ENCODE results near the gene B3GNT7. TPM values are rescaled to one million over a fixed set of nuclear protein-coding genes. Genes with fewer than 3 reads are reported as not detected.

Gene B3GNT7
- polyA plus RNA-seq, 1 donor (not counting 4 experiments of a cell fraction or from before 2014, with no cell fraction given): not detected

- DNase-seq (ENCODE audit: low read depth, low spot score) (no peak), FAIRE-seq (no peak)
- H3K9me3 ChIP-seq (ENCODE audit: control insufficient read depth, low read depth, low read length): no peaks in the 10 kb centered on the region
- TF ChIP-seq CTCF (optimal IDR thresholded peaks at IDR 0.05 in 1 of 3, IDR thresholded peaks at IDR 0.05 in 1 of 3, conservative IDR thresholded peaks at IDR 0.05 in 1 of 3; ENCODE audit: extremely low read depth in 1 of 3, insufficient read depth in 2 of 3, low read length in 3 of 3) (no peak), EZH2 (IDR thresholded peaks at IDR 0.05; ENCODE audit: low read length) (no peak)
- no peaks in the 10 kb centered on the region for H3K36me3 ChIP-seq (ENCODE audit: control insufficient read depth in 2 of 2, extremely low read depth in 1 of 2, insufficient read depth in 2 of 2, low read length in 2 of 2)
- H2AFZ ChIP-seq (ENCODE audit: control insufficient read depth, low read length): no peak overlapping the region
- H3K4me3 ChIP-seq (ENCODE audit: control insufficient read depth in 2 of 3, extremely low read depth in 1 of 3, insufficient read depth in 2 of 3, low read depth in 1 of 3, low read length in 3 of 3): no peak overlapping the region
- dilution Hi-C loops (cut with MboI; ENCODE audit: extremely low pct_ligation_motif_present, low sequenced_read_pairs): no loop called here
- no peak overlapping the region for H3K27ac ChIP-seq (ENCODE audit: control insufficient read depth, insufficient read depth, low read length)
- no peaks in the 10 kb centered on the region for H3K79me2 ChIP-seq (ENCODE audit: control insufficient read depth, insufficient read depth, low read length)
- H3K9ac ChIP-seq (ENCODE audit: control insufficient read depth, extremely low read depth, insufficient read depth, low read length): no peak overlapping the region
- no peak overlapping the region for H3K4me2 ChIP-seq (ENCODE audit: control insufficient read depth, extremely low read depth, insufficient read depth, low read depth, low read length)
- H3K27me3 ChIP-seq (ENCODE audit: control insufficient read depth, extremely low read depth, insufficient read depth, low read length): no peaks in the 10 kb centered on the region
- H4K20me1 ChIP-seq (ENCODE audit: control insufficient read depth, extremely low read depth, insufficient read depth, low read length): no peaks in the 10 kb centered on the region
- H3K9me1 ChIP-seq (ENCODE audit: control insufficient read depth, extremely low read depth, insufficient read depth, low read length): no peaks in the 10 kb centered on the region
- no peaks in the 10 kb centered on the region for H3K4me1 ChIP-seq (ENCODE audit: control insufficient read depth, extremely low read depth, insufficient read depth, low read length)
These were observed 18.5 kb downstream of the B3GNT7 start for GRCh38 chr2:231413921-231414476.

- no peak for FAIRE-seq
- no peaks in the 10 kb centered on the region for H4K20me1 ChIP-seq (ENCODE audit: control insufficient read depth, extremely low read depth, insufficient read depth, low read length)
- H3K36me3 ChIP-seq (ENCODE audit: control insufficient read depth in 2 of 2, extremely low read depth in 1 of 2, insufficient read depth in 2 of 2, low read length in 2 of 2): no peaks in the 10 kb centered on the region
- no peaks in the 10 kb centered on the region for H3K9me3 ChIP-seq (ENCODE audit: control insufficient read depth, low read depth, low read length)
- H3K4me1 ChIP-seq (ENCODE audit: control insufficient read depth, extremely low read depth, insufficient read depth, low read length): no peaks in the 10 kb centered on the region
- no peak overlapping the region for H3K27ac ChIP-seq (ENCODE audit: control insufficient read depth, insufficient read depth, low read length)
- no peaks in the 10 kb centered on the region for H3K79me2 ChIP-seq (ENCODE audit: control insufficient read depth, insufficient read depth, low read length)
- dilution Hi-C loops (cut with MboI; ENCODE audit: extremely low pct_ligation_motif_present, low sequenced_read_pairs): no loop called here
- H2AFZ ChIP-seq (ENCODE audit: control insufficient read depth, low read length): no peak overlapping the region
- H3K4me2 ChIP-seq (ENCODE audit: control insufficient read depth, extremely low read depth, insufficient read depth, low read depth, low read length): no peak overlapping the region
- H3K27me3 ChIP-seq (ENCODE audit: control insufficient read depth, extremely low read depth, insufficient read depth, low read length): no peaks in the 10 kb centered on the region
- no peaks in the 10 kb centered on the region for H3K9me1 ChIP-seq (ENCODE audit: control insufficient read depth, extremely low read depth, insufficient read depth, low read length)
- no peak overlapping the region for H3K9ac ChIP-seq (ENCODE audit: control insufficient read depth, extremely low read depth, insufficient read depth, low read length)
- no peak for TF ChIP-seq EZH2 (IDR thresholded peaks at IDR 0.05; ENCODE audit: low read length)
- TF ChIP-seq CTCF (optimal IDR thresholded peaks at IDR 0.05 in 1 of 3, IDR thresholded peaks at IDR 0.05 in 1 of 3, conservative IDR thresholded peaks at IDR 0.05 in 1 of 3; ENCODE audit: extremely low read depth in 1 of 3, insufficient read depth in 2 of 3, low read length in 3 of 3): no peak
- H3K4me3 ChIP-seq (ENCODE audit: control insufficient read depth in 2 of 3, extremely low read depth in 1 of 3, insufficient read depth in 2 of 3, low read depth in 1 of 3, low read length in 3 of 3): no peak overlapping the region
- DNase-seq (ENCODE audit: low read depth, low spot score): no peak
These were observed 19.5 kb downstream of the B3GNT7 start for GRCh38 chr2:231415029-231415428.

Data from keratinocyte (primary cell).